Measurements from ENCODE around the gene PPP2R3B.
"Not testable (repeated sequence)": the region's sequence is repeated elsewhere in the genome, so short reads cannot be mapped to it uniquely, and the experiment has no call there.

Gene PPP2R3B

DNA sequence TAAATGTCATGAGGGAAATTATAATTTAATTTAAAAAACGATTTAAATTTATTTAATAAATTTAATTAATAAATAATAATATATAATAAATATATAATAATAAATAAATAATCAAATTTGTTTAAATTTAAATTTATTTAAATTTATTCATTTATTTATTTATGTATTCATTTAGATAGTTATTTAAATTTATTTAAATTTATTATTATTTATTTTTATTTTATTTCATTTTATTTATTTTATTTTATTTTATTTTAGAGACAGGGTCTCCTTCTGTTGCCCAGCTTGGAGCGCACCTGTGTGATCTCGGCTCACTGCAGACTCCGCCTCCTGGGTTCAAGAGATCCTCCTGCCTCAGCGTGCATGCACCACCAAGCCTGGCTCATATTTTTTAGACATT is 18.4 kb upstream of the PPP2R3B start:
- no peak for DNase-seq (ENCODE audit: low spot score)

DNA sequence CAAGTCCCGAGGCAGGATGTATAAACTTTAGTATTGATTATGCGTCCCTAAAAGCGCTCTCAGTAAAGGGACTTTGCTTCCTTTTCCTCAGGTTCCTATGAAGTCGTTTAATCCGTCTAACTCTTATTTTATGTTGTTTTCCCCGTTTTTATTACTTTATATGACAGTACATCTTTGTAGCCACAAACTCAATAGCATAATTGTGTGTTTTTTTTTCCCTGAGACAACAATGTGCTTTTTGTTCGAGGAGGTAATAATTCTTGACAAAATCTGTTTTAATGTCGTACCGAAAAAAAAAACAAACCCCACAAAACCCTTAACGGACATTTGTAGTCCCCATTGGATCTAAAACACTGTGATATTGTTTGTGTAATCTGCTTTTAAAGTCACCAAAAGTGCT is 17.9 kb upstream of the PPP2R3B start:
- DNase-seq (ENCODE audit: low spot score): no peak

DNA sequence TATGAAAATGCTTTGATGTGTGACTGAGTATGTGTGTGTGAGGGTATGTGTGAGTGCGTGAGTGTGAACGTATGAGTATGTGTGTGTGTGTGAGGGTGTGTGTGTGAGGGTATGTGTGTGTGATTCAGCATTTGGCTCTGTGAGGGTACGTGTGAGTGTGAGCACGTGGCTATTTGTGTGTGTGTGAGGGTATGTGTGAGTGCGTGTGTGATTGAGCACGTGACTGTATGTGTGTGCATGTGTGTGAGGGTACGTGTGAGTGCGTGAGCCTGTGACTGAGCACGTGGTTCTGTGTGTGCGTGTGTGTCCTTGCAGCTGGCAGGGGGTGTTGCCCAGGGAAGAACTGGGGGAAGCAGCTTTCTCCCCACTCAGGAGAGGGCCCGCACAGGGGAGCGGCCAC is 16.1 kb upstream of the PPP2R3B start:
- DNase-seq (ENCODE audit: low spot score): no peak

DNA sequence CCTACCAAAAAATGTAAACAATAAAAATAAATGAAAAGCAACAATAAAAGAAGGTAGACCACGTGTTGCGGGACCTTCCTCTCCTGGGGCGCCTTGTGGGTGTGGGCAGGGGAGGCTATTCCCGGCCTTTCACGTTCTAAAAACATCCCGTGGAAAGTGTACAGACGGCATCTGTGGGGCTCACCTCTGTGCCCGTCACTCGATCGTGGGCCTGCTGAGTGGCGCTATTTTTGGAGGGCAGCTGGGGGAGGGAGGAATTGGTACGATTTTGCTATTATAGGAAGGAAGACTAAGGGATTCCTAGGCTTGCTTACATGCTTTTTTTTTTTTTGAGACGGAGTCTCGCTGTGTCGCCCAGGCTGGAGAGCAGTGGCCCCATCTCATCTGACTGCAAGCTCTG is 13.6 kb upstream of the PPP2R3B start:
- no peak for DNase-seq (ENCODE audit: low spot score)

DNA sequence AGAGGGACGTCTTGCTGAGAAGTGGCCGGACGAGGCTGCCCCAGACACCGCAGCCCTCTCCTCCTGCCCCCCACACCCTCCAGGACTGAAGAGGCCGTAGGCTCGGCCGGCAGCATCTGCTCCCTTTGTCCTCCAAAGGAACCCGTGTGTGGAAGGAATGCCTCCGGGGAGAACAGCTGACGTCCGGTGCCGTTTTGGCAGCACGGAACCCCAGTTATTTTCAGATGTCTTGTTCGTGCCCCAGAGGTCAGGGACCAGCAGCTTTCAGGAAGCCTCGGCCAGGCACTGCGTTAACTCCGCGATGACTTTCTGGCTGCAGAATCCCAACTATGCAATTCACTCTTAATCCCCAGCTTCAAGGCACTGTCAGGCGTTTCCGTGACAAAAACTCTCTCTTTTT is 10.9 kb upstream of the PPP2R3B start:
- no peak for DNase-seq (ENCODE audit: low spot score)

DNA sequence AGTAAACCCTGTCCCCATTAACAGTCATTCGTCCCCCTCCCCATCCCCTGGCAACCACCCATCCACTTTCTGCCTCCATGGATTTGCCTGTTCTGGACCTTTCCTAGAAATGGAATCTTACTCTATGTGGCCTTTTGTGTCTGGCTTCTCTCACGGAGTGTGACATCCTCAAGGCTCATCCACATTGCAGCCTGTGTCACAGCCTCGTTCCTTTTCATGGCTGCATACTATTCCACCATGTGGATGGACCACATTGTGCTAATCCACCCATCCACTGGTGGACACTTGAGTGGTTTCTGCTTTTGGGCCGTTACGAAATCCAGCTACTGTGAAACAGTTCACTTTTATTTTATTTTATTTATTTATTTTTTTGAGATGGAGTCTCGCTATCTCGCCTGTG is 8.1 kb upstream of the PPP2R3B start:
- DNase-seq (ENCODE audit: low spot score): no peak

DNA sequence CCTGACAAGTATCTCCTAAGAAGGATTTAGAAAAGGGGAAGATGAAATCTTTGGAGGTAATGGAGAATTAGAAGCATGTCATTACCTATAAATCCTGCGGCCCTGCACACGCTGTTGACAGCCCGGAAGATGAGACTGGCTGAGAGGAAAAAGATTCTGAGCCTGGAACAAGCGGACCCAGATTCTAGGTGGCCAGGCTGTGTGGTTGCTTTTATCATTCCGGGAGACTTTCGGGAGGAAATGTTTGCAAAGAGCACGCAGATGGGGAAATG is 5.8 kb upstream of the PPP2R3B start:
- DNase-seq (ENCODE audit: low spot score): no peak

DNA sequence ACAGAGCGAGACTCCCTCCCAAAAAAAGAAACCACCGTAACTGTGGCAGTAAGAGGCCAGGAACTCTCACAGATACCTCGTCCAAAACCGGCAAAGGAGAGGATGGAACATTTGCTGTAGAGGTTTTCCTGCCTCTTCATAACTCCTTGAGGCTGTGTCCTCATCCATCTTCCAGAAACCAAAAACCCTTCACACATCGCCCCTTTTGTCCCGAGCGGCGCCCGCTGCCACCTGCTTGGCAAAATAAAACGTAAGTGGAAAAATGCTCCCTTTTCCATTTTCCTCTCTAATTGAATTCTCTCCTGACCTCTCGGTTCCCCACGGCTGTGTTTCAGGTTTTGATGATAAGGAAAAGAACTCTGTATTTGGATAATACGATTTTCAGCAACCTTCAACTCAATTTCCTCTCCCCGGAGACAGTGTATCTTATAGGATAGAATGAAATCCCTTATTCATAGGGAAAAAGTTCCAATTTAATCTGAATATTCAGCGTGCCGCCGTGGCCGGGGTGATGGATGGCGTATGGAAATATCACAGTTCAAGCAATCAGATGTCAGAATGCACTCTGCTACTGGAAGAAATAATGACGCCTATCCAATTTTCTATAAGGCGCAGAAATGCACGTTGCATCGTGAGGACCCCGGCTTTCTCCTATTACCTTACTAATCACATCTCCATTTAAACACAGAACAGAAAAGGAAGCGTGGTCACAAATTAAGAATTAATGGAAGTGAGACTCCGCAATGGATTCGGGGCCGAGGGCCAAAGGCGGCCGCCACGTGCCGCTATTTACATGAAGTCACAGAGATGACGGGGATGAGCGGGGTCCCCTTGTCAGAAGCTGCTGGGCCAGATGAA is 5.2 kb upstream of the PPP2R3B start:
- no peak for DNase-seq (ENCODE audit: low spot score)

DNA sequence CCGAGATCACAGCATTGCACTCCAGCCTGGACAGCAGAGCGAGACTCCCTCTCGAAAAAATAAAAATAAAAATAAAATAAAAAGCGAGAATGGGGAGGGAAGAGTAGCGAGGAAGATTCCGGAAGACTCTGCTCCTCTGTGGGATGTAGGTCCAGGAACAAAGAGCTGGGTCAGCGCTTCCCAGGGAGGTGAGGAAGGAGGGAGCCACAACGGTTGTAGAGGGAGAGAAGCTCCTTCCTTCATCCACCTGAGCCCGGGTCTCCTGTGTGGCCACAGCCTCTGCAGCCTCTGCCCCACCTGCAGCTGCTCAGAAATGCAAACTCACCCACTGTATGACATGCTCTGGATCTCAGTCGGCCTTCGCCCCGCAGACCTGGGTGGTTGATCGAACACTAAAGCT is 3.8 kb upstream of the PPP2R3B start:
- DNase-seq (ENCODE audit: low spot score): no peak

DNA sequence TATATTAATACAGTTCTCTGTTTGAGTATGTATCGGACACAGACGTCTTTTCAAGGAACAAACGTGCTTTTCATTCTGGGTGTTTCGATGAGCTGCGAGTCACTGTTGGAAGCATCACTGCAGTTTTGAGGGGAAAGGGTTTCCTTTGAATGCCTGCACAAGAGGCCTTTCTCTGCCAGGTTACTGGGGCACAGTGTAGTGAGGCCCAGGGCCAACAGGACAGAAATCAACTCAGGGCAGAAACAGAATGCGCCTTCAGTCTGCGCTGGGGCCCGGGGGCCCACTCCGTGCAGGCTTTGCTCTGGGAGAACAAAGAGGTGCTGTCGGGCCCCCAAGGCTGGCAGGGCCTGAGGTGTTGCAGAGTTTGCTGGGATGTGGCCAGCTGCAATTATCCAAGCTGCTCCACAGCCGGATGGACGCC is 2.3 kb upstream of the PPP2R3B start:
- DNase-seq (ENCODE audit: low spot score): no peak

DNA sequence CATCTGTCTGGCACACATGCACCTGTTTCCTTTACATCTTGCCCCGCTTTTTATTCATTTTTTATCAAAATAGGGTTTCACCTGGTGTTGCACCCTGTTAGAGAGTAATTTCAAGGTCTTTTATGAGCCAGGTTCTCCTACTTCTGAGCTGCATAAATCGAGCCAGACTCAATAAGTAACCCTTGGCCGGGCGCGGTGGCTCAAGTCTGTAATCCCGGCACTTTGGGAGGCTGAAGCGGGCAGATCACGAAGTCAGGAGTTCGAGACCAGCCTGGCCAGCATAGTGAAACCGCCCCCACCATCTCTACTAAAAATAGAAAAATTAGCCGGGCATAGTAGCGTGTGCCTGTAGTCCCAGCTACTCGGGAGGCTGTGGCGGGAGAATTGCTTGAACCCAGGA is 1.0 kb upstream of the PPP2R3B start:
- no peak for DNase-seq (ENCODE audit: low spot score)

DNA sequence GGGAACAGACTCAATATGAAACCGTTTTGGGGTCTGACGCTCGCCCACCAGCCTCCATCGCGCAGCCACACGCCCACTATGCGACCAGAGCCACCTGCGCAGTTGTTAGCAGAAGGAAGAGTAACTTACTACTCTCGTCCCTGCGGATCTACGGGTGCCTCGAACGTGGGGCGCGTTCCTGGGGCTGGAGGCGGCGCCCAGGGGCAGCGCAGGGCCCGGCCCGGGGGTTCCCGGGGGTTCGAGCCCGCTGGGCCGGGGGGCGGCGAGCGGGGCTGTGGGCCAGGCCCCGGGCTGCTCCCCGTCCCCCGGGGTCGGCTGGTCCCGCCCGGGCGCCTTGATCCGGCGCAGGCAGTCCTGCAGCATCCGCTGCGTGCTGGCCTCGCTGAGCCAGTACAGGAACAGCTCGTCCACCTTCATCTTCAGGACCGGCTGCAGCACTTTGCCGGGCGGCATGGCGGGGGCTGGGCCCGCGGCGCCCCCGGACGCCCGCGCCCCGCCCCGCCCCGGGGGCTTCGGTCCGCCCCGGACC is 404 bp downstream of the PPP2R3B start:
- DNase-seq (ENCODE audit: low spot score): peak; percentile 41

DNA sequence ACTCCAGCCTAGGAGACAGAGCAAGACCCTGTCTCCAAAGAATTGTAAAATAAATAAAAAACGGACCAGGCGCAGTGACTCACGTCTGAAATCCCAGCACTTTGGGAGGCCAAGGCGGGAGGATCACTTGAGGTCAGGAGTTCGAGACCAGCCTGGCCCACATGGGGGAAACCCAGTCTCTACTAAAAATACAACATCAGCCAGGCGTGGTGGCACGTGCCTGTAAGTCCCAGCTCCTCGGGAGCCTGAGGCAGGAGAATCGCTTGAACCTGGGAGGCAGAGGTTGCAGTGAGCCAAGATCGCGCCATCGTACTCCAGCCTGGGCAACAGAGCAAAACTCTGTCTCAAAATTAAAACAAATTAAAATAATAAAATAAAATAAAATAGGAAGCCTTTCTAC is 971 bp downstream of the PPP2R3B start:
- not testable (repeated sequence) for DNase-seq (ENCODE audit: low spot score)

DNA sequence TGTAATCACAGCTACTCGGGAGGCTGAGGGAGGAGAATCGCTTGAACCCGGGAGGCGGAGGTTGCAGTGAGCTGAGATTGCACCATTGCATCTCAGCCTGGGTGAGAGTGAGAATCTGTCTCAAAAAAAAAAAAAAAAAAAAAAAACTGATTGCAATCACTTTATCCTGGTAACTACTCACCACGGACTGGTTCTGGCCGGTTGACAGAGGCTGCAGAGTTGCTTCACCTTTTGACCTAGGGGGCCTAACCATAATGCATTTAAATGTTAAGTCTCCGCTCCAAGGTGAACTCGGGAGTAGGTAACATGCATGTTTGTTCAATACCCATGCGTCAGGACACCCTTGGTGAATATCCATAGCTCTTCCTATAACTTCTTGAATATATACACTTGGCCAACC is 1.8 kb downstream of the PPP2R3B start:
- DNase-seq (ENCODE audit: low spot score): no peak

DNA sequence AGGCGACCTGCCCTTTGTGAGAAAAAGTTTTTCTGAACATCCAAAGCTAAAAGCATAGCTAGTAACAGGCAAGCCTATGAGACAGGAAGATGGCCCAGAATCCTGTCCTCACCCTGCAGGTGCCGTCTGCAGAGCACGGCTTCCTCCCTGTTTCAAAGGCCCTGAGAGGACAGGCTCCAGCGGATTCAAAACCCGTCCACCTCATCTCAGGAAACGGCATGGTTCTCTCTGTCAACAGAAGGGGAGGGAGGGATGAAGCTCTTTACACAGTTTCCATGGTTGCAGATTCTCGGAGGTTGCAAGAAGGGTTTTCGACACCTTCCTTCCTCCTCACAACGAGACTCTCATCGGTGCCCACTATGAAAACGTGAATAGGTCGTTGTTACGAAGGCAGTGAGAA is 8.3 kb downstream of the PPP2R3B start:
- peak; percentile 26 for DNase-seq (ENCODE audit: low spot score)

DNA sequence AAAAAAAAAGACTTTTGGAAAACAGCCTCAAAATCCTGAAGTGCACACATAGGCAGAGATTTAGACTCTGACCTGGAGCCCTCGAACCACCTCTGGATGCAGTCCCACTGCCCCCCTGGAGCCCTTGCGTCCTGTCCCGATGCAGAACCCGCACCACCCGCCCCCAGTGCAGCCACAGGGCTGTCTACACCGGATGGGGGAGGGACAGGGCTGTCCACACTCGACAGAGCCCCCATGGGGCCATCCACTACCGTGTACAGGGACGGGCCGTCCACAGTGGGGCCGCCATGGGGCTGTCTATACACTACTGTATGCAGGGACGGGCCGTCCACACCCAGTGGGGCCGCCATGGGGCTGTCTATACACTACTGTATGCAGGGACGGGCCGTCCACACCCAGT is 10.5 kb downstream of the PPP2R3B start:
- DNase-seq (ENCODE audit: low spot score): not testable (repeated sequence)

DNA sequence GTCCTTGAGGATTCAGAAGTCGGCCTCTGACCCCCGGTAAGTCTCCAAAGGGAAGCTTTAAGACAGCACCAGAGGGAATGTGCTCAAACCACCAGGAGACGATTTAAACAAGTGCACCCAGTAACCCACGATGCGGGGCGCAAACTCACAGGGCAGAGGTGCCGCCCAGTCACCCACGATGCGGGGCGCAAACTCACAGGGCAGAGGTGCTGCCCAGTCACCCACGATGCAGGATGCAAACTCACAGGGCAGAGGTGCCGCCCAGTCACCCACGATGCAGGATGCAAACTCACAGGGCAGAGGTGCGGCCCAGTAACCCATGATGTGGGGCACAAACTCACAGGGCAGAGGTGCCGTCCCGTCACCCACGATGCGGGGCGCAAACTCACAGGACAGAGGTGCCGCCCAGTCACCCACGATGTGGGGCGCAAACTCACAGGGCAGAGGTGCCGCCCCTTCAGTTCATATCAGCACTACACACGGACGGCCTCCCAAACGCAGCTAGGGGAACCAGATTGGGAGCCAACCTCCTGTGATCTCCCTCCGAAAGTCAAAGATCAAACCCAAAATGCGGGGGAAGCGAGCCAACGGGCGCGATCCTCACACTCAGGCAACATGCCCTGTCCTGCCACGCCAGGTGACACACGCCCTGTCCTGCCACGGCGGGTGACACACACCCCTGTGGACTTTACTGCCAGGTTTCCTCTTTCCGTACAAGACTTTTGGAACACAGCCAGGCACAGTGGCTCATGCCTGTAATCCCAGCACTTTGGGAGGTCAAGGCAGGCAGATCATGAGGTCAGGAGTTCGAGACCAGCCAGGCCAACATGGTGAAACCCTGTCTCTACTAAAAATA is 11.3 kb downstream of the PPP2R3B start:
- no peak for DNase-seq (ENCODE audit: low spot score)

DNA sequence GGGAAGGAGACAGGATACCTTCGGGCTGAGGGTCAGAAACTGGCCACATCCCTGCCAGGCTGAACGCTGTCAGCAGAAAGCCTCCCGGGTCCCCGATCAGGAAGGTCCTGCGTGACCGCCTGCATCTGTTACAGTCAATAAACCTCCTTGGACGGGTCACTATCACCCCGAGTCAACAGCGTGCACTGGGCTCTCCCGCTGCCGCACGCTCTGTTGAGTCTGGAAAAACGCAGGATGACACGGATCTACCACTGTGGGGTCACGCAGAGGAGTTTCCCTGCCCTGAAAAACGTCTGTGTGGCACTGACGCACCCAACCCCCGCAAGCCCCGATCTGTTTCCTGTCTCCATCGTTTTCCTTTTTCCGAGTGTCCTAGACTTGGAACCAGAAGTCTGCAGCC is 12.1 kb downstream of the PPP2R3B start:
- no peak for DNase-seq (ENCODE audit: low spot score)

DNA sequence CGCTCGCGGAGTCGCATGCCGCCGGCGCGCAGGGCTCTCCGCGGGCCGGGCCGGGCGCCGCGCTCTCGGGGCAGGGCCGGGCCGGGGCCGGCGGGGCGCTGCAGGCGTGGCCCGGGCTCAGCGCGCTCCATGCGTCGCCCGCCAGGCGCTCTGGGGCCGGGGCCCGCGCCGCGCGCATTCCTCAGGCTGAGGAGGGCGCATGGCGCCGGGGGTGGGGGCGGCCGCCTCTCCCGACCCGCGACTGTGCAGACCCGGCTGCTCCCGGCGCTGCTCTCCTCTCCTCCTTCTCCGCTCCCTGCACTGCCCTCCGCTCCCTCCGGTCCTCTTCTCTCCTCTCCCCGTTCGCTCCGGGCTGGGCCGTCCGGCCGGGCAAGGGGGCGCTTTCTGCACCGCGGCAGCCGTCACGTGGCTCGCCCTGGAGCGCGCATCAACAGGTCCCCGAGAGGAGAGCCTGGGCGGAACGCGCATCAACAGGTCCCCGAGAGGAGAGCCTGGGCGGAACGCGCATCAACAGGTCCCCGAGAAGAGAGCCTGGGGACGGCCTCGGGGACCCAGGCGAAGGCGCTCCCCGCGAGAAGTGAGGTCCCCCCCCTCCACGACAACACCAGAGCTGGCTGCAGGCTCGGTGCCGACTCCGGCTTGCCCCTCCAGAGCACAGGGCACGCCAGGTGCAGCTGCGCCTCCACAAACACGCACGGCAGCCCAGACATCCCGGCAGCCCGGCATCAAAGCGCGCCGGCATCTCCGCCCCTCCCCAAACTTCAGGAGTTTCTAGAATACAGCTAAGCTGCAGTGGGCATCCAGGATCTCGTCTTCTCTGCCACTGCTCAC is 12.9 kb downstream of the PPP2R3B start:
- no peak for DNase-seq (ENCODE audit: low spot score)

DNA sequence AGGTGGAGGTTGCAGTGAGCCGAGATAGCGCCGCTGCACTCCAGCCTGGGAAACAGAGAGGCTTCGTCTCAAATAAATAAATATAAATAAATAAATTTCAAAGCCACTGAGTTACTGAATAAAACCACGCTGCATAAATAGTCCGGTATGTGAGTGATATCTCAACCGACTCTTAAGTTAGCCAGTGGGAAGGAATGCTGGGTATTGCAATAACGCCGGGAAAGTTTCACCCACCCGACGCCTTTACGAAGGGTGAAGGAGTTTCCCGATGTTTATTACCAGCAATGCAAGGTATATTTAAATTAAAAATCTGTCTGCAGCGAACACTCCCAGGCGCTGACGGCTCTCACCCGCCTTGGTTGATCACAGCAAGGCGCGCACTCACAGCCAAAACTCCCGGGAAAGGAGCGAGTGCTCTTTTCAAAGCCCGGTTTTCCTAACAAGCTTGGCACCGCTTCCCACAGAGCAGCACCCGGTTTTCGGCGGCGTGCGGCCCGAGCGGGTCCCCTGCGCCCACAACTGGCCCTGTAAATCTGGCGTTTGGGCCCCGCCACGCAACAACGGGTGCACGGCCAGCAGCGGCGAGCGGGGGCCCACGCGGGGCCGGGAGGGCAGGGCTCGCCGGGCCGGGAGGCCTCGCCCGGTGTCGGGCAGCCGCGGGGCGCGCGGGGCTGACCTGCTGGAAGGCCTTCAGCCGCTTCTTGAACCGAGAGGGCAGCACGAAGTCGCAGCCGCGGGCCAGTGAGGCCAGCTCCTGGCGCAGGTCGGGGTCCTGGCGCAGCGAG is 13.7 kb downstream of the PPP2R3B start:
- no peak for DNase-seq (ENCODE audit: low spot score)

DNA sequence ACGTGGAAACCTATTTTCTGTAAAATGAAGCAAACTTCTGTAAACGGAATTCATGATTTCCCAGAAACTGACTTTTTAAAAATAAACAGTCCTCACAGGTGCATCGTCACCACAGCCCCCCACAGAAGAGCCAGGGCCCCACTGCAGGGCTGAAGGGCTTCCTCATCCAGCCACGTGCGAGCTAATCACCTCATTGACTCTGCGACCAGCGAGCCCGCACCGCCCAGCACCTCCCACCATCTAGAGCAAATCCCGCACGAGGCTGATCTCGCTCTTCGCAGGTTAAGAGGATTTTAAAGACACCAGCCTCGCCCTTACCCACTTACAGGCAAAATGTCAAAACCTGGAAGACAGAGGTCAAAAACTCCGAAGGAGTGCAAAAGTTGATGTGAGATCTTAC is 14.8 kb downstream of the PPP2R3B start:
- DNase-seq (ENCODE audit: low spot score): peak; percentile 74

Data from NAMALWA (cell line).